Nephron (organoid): ENCODE results near the gene MAGI2.

Experiments used
- H3K27ac Mint-ChIP-seq, 3 experiments: 2 replicates each; pipeline ENCODE4 v1.8.0; 2020; ENCODE audit warnings: mixed read lengths in 3 of 3, mild to moderate bottlenecking in 2 of 3, moderate library complexity in 1 of 3
- H3K27me3 Mint-ChIP-seq: 2 replicates; pipeline ENCODE4 v1.8.0; 2021; ENCODE audit warnings: low read depth, mild to moderate bottlenecking, moderate library complexity, mixed read lengths
- H3K36me3 Mint-ChIP-seq: 2 replicates; pipeline ENCODE4 v1.8.0; 2020; ENCODE audit warnings: low read depth, mixed read lengths
- H3K4me1 Mint-ChIP-seq: 2 replicates; pipeline ENCODE4 v1.8.0; 2020; ENCODE audit warnings: mixed read lengths
- H3K4me3 Mint-ChIP-seq, 3 experiments: 2 replicates each; pipeline ENCODE4 v1.8.0; 2020; ENCODE audit warnings: mild to moderate bottlenecking in 3 of 3, mixed read lengths in 3 of 3, moderate library complexity in 2 of 3
- H3K9me3 Mint-ChIP-seq: 2 replicates; pipeline ENCODE4 v1.8.0; 2020; ENCODE audit warnings: mixed read lengths
- CTCF ChIP-seq, 3 experiments: fragments of 200-600 bp; sonication (generic); IDR thresholded peaks; one replicate each; pipeline ENCODE4 v1.5.0; 2021; ENCODE audit warnings: antibody characterized with exemption in 3 of 3; ENCODE audit not compliant: unreplicated experiment in 3 of 3

The MAGI2 gene

GRCh38 chr7:79401254-79401653 lies 52.2 kb downstream of the MAGI2 start:
- H3K4me3 Mint-ChIP-seq, result no peak overlapping the region
- H3K4me1 Mint-ChIP-seq, result peaks cover 36% of the 10 kb centered on the region
- peak overlapping the region; percentile 61 to 85 (median 66) for H3K27ac Mint-ChIP-seq
- no peaks in the 10 kb centered on the region for H3K9me3 Mint-ChIP-seq
- no peaks in the 10 kb centered on the region for H3K36me3 Mint-ChIP-seq
- no peak for TF ChIP-seq CTCF (IDR thresholded peaks at IDR 0.05; ENCODE audit: unreplicated experiment in 3 of 3)
- H3K27me3 Mint-ChIP-seq, result no peaks in the 10 kb centered on the region

GRCh38 chr7:79400222-79400621 lies 53.2 kb downstream of the MAGI2 start:
- Mint-ChIP-seq H3K4me3 (no peak overlapping the region), H3K27me3 (no peaks in the 10 kb centered on the region)

GRCh38 chr7:79398138-79398749 lies 55.2 kb downstream of the MAGI2 start:
- Mint-ChIP-seq H3K27ac (peak overlapping the region; percentile 71 to 94 (median 72)), H3K36me3 (no peaks in the 10 kb centered on the region), H3K27me3 (no peaks in the 10 kb centered on the region), H3K9me3 (no peaks in the 10 kb centered on the region), H3K4me3 (no peak overlapping the region), H3K4me1 (peaks cover 23% of the 10 kb centered on the region)
- no peak for TF ChIP-seq CTCF (IDR thresholded peaks at IDR 0.05; ENCODE audit: unreplicated experiment in 3 of 3)

More at GRCh38 chr7:79400222-79400621, 53.2 kb downstream of the MAGI2 start:
- Mint-ChIP-seq H3K36me3 (no peaks in the 10 kb centered on the region), H3K27ac (peak overlapping the region; percentile 66 to 92 (median 79)), H3K9me3 (no peaks in the 10 kb centered on the region), H3K4me1 (peaks cover 32% of the 10 kb centered on the region)
- TF ChIP-seq CTCF (IDR thresholded peaks at IDR 0.05; ENCODE audit: unreplicated experiment in 3 of 3), result no peak

- Mint-ChIP-seq H3K4me3 (no peak overlapping the region), H3K9me3 (no peaks in the 10 kb centered on the region), H3K27ac (peak overlapping the region in 1 of 3 experiments; percentile 32), H3K36me3 (peaks cover 2% of the 10 kb centered on the region), H3K27me3 (no peaks in the 10 kb centered on the region), H3K4me1 (no peaks in the 10 kb centered on the region)
- TF ChIP-seq CTCF (IDR thresholded peaks at IDR 0.05; ENCODE audit: unreplicated experiment in 3 of 3), result no peak
These were observed 66.6 kb downstream of the MAGI2 start for GRCh38 chr7:79386688-79387422.

GRCh38 chr7:79381921-79382320 lies 71.5 kb downstream of the MAGI2 start:
- no peak overlapping the region for H3K4me3 Mint-ChIP-seq
- no peaks in the 10 kb centered on the region for H3K4me1 Mint-ChIP-seq
- TF ChIP-seq CTCF (IDR thresholded peaks at IDR 0.05; ENCODE audit: unreplicated experiment in 3 of 3), result no peak
- H3K27ac Mint-ChIP-seq, result peak overlapping the region; percentile 46 to 66 (median 57)
- H3K9me3 Mint-ChIP-seq, result peaks cover 3% of the 10 kb centered on the region
- H3K27me3 Mint-ChIP-seq, result no peaks in the 10 kb centered on the region
- peaks cover 3% of the 10 kb centered on the region for H3K36me3 Mint-ChIP-seq
